Measurements from ENCODE around the gene TTC28. TPM values are rescaled to one million over a fixed set of nuclear protein-coding genes. Genes with fewer than 3 reads are reported as not detected.

Gene TTC28
- total RNA-seq, 1 donor from 2014 or later, result 88.8 TPM

GRCh38 chr22:28058036-28058435, 621.6 kb downstream of the TTC28 start:
- no peak for DNase-seq (ENCODE audit: low spot score)

GRCh38 chr22:28054819-28055208, 624.8 kb downstream of the TTC28 start:
- no peak for DNase-seq (ENCODE audit: low spot score)

GRCh38 chr22:28053896-28054818, 625.5 kb downstream of the TTC28 start:
- no peak for DNase-seq (ENCODE audit: low spot score)

GRCh38 chr22:28052825-28053269, 626.8 kb downstream of the TTC28 start:
- DNase-seq (ENCODE audit: low spot score), result no peak

GRCh38 chr22:28051787-28052356, 627.8 kb downstream of the TTC28 start:
- no peak for DNase-seq (ENCODE audit: low spot score)

DNA sequence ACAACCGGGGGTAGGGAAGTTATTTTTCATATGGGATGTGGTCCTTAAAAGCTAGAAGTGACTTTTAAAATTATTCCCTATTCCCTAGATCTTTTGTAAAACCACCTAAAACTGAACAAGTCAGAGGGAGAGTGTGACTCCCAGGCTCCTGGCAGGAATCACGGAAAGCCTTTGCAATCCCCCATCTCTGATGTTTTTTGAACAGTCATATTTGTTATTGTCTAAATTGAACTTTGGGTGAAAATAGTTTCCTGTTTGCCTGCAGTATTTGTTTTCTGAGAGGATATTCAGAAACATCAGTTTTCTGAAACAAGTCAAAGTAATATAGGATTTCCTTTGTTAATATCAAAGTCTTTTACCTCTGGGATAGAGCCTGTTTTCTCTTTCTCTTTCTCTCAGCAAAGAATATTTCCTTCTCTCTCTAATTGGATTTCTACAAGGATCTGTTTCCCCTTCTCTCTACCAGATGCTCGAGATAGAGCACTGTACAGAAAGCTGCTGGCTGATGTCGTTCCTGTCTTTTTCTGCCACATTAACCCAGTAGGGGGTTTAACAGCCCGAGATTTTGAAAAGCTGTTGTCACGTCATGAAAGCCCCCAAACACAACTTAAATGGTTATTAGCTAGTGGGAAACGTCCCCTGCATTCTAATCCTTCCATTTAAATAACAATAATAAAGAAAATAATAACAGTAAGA, 628.4 kb downstream of the TTC28 start:
- no peak for DNase-seq (ENCODE audit: low spot score)

DNA sequence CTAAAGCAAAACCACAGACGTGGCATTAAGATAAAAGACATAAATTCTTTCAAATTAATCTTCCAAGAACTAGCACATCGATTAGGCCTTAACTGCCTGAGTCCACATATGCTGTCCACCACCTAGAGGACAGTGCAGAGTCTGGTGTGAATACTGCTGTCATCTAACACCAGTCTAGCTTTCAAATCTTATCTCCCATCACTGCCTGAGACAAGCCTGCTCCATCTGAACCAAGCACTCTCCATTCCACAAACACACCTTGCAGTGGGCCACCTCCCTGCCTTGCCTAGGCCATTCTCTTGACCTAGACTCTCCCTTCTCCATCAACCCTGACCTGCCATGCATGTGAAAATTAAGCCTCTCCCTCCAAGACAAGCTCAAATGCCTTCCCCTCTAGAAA, 631.1 kb downstream of the TTC28 start:
- no peak for DNase-seq (ENCODE audit: low spot score)

- no peak for DNase-seq (ENCODE audit: low spot score)
These were observed 631.9 kb downstream of the TTC28 start for GRCh38 chr22:28047740-28048139.

DNA sequence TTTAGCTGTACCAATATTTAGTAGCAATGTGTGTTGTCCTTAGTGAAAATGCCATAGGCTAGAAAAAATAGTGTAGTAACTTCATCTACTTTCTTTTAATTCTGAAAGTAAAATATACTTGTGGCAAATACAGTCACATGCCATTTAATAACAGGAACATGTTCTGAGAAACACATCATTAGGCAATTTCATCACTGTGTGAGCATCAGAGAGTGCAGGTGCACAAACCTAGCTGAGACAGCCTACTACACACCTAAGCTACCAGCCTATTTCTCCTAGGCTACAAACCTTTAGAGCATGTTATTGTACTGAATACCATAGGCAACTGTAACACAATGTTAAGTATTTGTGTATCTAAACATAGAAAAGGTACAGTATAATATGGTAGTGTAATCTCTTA, 633.5 kb downstream of the TTC28 start:
- DNase-seq (ENCODE audit: low spot score), result no peak

GRCh38 chr22:28044546-28045173, 635.0 kb downstream of the TTC28 start:
- no peak for DNase-seq (ENCODE audit: low spot score)

DNA sequence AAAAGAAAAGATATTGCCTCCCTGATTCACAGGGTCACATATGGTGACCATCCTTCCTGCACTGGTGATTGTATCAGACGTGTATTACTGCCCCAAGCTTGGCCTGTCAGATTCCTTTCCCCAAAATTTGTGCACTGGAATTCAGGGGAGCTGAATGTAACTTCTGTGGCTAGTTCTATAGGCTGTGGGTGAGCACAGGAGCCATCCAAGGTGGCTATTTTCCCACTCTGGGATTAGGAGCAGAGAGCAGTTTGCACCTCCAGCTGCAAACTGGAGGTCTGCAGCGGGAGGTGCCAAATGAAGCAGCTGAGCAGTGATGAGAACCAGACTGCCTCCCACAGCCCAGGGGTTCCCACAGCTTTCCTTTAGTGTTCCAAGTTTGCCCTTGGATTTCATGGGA, 636.4 kb downstream of the TTC28 start:
- no peak for DNase-seq (ENCODE audit: low spot score)

DNA sequence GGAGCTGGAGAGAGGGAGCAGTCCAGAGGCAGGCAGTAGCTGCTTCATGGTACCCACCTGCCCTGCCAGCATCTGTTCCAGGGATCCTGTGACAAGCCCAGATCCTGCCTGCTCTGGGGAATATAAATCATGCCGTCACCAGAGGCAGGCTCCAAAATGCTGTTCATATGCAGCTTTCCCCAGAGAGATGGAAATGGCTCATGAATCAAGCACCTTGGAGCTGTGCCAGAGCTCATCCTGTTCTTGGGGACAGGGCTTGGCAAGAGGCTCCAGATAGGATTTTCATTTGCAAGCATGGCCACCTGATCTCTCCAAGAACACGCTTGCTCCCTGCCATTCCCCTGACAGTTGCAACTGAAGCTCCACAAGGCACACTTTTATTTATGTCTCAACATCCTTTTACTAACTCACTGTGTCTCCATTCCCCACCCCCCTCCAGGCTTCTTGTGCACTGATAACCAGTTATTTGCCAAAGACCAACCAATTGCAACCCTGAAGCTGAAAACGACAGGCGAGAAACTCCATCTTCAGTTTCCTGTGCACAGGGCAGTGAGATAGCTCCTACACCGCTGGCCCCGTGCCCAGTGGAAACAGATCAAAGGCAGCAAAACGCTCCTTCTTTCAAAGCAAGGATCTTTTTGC, 644.8 kb downstream of the TTC28 start:
- peak; percentile 91 for DNase-seq (ENCODE audit: low spot score)

DNA sequence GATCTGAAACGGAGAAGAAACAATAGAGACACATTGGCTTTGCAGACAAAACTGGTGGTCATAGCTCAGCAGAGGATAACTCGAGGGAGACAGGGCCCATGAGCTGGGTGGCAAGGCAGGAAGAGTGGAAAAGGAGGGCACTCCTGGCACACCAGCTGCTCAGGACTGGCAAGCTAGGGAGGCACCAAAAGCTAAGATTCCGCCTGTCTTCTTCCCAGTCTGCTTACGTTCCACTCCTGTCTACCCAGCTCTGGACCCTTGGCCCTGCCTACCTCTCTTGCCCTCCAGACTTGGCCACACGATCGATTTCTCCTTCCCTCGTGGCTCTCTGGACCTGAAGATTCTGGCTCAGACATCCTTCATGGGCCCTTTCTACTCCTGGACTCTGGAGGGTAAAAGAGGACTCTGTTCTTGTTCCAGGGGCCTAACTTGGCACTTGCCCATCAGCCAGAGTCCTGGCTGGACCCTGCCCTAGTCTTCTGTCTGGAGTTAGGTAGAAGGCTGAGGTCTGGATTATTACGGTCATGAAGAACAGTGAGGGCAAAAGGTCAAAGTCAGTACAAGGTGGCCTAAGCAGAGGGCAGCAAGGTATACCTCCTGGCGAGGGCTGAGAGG, 645.4 kb downstream of the TTC28 start:
- DNase-seq (ENCODE audit: low spot score), result no peak

GRCh38 chr22:28032861-28033260, 646.8 kb downstream of the TTC28 start:
- no peak for DNase-seq (ENCODE audit: low spot score)

DNA sequence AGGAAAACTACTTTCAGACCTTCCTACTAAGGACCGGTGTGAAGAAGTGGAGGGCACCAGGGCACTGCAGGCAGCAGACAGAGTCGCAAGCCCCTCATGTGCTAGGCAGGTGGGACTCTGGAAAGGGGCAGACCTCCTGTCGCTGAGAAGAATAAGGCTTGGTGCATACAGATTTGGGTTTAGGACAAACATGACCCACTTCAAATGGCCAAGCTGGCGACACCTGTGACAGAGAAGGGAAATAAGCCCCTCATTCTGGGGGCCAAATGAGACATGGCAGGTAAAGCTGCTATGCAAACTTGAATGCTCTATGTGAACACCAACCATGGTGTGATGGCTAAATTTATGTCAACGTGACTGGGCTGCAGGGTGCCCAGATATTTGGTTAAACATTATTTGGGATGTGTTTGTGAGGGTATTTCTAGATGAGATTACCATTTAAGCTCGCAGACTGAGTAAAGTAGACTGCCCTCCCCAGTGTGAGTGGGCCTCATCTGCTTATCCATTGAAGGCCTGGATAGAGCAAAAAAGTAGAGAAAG, 648.2 kb downstream of the TTC28 start:
- DNase-seq (ENCODE audit: low spot score), result no peak

DNA sequence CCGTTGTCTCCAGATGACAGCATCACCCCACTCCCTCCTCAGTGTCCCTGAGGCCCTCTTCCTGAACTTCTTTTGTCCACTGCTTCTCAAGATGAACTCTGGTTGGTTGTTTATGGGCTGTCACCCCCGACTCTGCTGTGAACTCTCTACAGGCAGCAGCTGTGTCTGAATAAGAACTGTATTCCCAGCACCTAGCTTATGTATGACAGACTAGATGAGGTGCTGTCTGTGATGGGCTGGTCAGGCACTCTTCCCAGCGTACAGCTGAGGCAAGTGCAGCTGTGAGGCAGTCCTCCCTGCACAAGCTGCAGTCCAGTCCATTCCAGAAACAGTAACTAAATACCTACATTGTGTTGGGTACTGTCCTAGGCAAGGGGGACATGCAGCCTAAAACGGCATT, 649.2 kb downstream of the TTC28 start:
- no peak for DNase-seq (ENCODE audit: low spot score)

GRCh38 chr22:28029956-28030355, 649.7 kb downstream of the TTC28 start:
- DNase-seq (ENCODE audit: low spot score), result no peak

GRCh38 chr22:28029201-28029948, 650.3 kb downstream of the TTC28 start:
- DNase-seq (ENCODE audit: low spot score), result peak; percentile 71

DNA sequence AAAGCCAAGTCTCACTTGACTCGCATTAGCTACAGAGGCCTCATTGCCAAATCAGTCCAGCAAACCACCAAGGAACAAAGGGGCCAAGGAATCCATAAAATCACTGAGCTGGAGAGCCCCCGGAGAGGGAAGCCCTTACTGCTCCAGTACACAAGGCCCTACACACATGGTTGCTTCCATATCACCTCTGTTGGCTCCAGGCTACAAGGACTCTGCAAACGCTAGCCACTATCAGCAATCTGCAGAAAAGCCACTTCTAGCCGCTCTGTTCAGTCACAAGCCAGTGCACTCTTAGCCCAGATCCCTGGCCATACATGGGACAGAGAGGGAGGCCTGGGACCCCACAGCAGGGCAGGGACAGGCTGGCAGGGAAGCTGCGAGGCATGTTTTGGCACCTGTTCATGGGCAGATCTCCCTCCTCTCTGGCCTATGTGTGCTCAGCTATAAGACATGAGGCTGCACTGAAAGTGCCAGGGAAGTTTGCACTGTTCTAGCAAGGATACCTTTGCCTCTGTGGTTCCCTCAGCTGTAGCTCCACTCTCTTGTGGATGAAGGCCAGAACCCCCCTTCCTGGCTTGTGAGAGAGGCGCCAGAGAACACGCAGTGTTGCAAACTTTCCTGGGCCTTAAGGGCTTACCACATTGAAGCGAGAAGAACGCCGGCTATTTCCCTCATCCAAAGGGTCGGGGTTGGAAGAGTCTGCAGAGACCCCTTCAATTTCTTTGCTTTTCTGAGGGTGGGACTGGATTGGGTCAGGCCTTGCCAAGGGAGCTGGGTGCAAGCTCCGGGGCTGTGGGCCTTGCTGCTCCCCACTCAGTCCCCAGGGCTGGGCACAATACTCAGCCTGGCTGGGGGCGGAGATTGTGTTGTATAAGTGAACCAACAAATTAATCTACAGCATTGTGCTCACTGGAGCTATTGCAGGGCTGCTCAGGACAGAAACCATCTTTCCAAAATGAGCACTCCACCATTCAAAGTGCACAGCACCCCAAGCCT, 651.9 kb downstream of the TTC28 start:
- no peak for DNase-seq (ENCODE audit: low spot score)

All from umbilical cord (tissue), 2 donors.